Measurements from ENCODE around the gene F5. TPM values are rescaled to one million over a fixed set of nuclear protein-coding genes. Genes with fewer than 3 reads are reported as not detected.

F5 gene
- total and polyA plus RNA-seq, 2 experiments from 2014 or later = 0.01 TPM; not detected in 1

- no peak for TF ChIP-seq CTCF (IDR thresholded peaks at IDR 0.05; ENCODE audit: low read depth, low read length)
- no peaks in the 10 kb centered on the region for H3K36me3 ChIP-seq
- H3K4me3 ChIP-seq = no peak overlapping the region
- H3K27me3 ChIP-seq = no peaks in the 10 kb centered on the region
- H3K9me3 ChIP-seq (ENCODE audit: low read depth) = no peaks in the 10 kb centered on the region
- H3K27ac ChIP-seq = no peak overlapping the region
- H3K4me1 ChIP-seq (ENCODE audit: low read depth) = no peaks in the 10 kb centered on the region
- DNase-seq (ENCODE audit: low read depth in 1 of 2, low spot score in 1 of 2) = no peak
These were observed 38.6 kb upstream of the F5 start for GRCh38 chr1:169624912-169625311.

GRCh38 chr1:169624122-169624521 lies 37.8 kb upstream of the F5 start:
- no peak for TF ChIP-seq CTCF (IDR thresholded peaks at IDR 0.05; ENCODE audit: low read depth, low read length)
- no peaks in the 10 kb centered on the region for H3K27me3 ChIP-seq
- H3K36me3 ChIP-seq = no peaks in the 10 kb centered on the region
- no peak for DNase-seq (ENCODE audit: low read depth in 1 of 2, low spot score in 1 of 2)
- no peaks in the 10 kb centered on the region for H3K9me3 ChIP-seq (ENCODE audit: low read depth)
- no peak overlapping the region for H3K27ac ChIP-seq
- no peak overlapping the region for H3K4me3 ChIP-seq
- H3K4me1 ChIP-seq (ENCODE audit: low read depth) = no peaks in the 10 kb centered on the region

GRCh38 chr1:169623132-169623926 lies 37.0 kb upstream of the F5 start:
- Histone ChIP-seq H3K4me3 (no peak overlapping the region), H3K9me3 (ENCODE audit: low read depth) (no peaks in the 10 kb centered on the region)

GRCh38 chr1:169620565-169620964 lies 34.3 kb upstream of the F5 start:
- H3K27me3 ChIP-seq = no peaks in the 10 kb centered on the region

More at GRCh38 chr1:169623132-169623926, 37.0 kb upstream of the F5 start:
- Histone ChIP-seq H3K4me1 (ENCODE audit: low read depth) (no peaks in the 10 kb centered on the region), H3K27me3 (no peaks in the 10 kb centered on the region), H3K27ac (no peak overlapping the region), H3K36me3 (no peaks in the 10 kb centered on the region)
- DNase-seq (ENCODE audit: low read depth in 1 of 2, low spot score in 1 of 2) = no peak
- TF ChIP-seq CTCF (IDR thresholded peaks at IDR 0.05; ENCODE audit: low read depth, low read length) = no peak

GRCh38 chr1:169618367-169618766 lies 32.1 kb upstream of the F5 start:
- H3K4me3 ChIP-seq = no peak overlapping the region
- no peak for TF ChIP-seq CTCF (IDR thresholded peaks at IDR 0.05; ENCODE audit: low read depth, low read length)
- H3K4me1 ChIP-seq (ENCODE audit: low read depth) = no peaks in the 10 kb centered on the region
- no peaks in the 10 kb centered on the region for H3K9me3 ChIP-seq (ENCODE audit: low read depth)
- H3K27ac ChIP-seq = no peak overlapping the region
- H3K36me3 ChIP-seq = no peaks in the 10 kb centered on the region
- DNase-seq (ENCODE audit: low read depth in 1 of 2, low spot score in 1 of 2) = no peak
- H3K27me3 ChIP-seq = peaks cover 9% of the 10 kb centered on the region

More at GRCh38 chr1:169620565-169620964, 34.3 kb upstream of the F5 start:
- no peaks in the 10 kb centered on the region for H3K36me3 ChIP-seq
- H3K4me1 ChIP-seq (ENCODE audit: low read depth) = no peaks in the 10 kb centered on the region
- TF ChIP-seq CTCF (IDR thresholded peaks at IDR 0.05; ENCODE audit: low read depth, low read length) = no peak
- no peak for DNase-seq (ENCODE audit: low read depth in 1 of 2, low spot score in 1 of 2)
- H3K27ac ChIP-seq = no peak overlapping the region
- H3K9me3 ChIP-seq (ENCODE audit: low read depth) = no peaks in the 10 kb centered on the region
- H3K4me3 ChIP-seq = no peak overlapping the region
